22Rv1 (cell line): ENCODE data around the gene CDCA3.

Experiments
- CTCF ChIP-seq: fragments of 450-650 bp; IDR thresholded peaks from 2 replicates; pipeline ENCODE4 v1.5.1; 2017; ENCODE audit warnings: mild to moderate bottlenecking
- ZFX ChIP-seq: fragments of 450-650 bp; IDR thresholded peaks from 2 replicates; pipeline ENCODE4 v1.6.1; 2017; ENCODE audit warnings: antibody characterized with exemption, borderline replicate concordance

GRCh38 chr12:6807170-6807569 lies 43.9 kb downstream of the CDCA3 start:
- no peak for TF ChIP-seq CTCF
- TF ChIP-seq ZFX, result no peak
